Measurements from ENCODE around the gene FSHR.

- TF ChIP-seq POLR2A (IDR thresholded peaks at IDR 0.05; ENCODE audit: low read depth, low read length) (no peak), MAZ (IDR thresholded peaks at IDR 0.05; ENCODE audit: borderline replicate concordance, low read depth, low read length) (no peak), CTCF (conservative IDR thresholded peaks at IDR 0.05; ENCODE audit: low read depth, low read length) (no peak), SMC3 (IDR thresholded peaks at IDR 0.05; ENCODE audit: low read depth, low read length) (no peak), CHD1 (IDR thresholded peaks at IDR 0.05; ENCODE audit: low read depth, low read length) (no peak), CEBPB (IDR thresholded peaks at IDR 0.05; ENCODE audit: low read depth, low read length) (no peak)
Measured at GRCh38 chr2:49069829-49070228, 84.5 kb downstream of the FSHR start.

Measured in IMR-90 (cell line).